Neuron (in vitro differentiated cells): Measurements from ENCODE around the gene ABCG8.

Experiments used
- H2AFZ ChIP-seq: one replicate; pipeline ENCODE4 v1.6.1; 2013; ENCODE audit warnings: low read depth, mild to moderate bottlenecking, inconsistent platforms, low read length, moderate library complexity
- H3K27me3 ChIP-seq: one replicate; pipeline ENCODE4 v1.6.1; 2013; ENCODE audit warnings: low read length; ENCODE audit not compliant: insufficient read depth
- H3K36me3 ChIP-seq: one replicate; pipeline ENCODE4 v1.6.1; 2013; ENCODE audit warnings: low read length; ENCODE audit not compliant: insufficient read depth
- H3K4me1 ChIP-seq: one replicate; pipeline ENCODE4 v1.6.1; 2013; ENCODE audit warnings: low read length; ENCODE audit not compliant: insufficient read depth
- H3K4me3 ChIP-seq: 2 replicates; pipeline ENCODE4 v1.5.1; 2013; ENCODE audit warnings: mild to moderate bottlenecking, low read length, moderate library complexity
- H3K9me3 ChIP-seq: one replicate; pipeline ENCODE4 v1.6.1; 2013; ENCODE audit warnings: low read length

ABCG8 gene

GRCh38 chr2:43837033-43837432, 1.7 kb upstream of the ABCG8 start:
- Histone ChIP-seq H3K4me3 (no peak overlapping the region), H2AFZ (no peak overlapping the region), H3K9me3 (no peaks in the 10 kb centered on the region), H3K4me1 (no peaks in the 10 kb centered on the region), H3K27me3 (no peaks in the 10 kb centered on the region), H3K36me3 (no peaks in the 10 kb centered on the region)

DNA sequence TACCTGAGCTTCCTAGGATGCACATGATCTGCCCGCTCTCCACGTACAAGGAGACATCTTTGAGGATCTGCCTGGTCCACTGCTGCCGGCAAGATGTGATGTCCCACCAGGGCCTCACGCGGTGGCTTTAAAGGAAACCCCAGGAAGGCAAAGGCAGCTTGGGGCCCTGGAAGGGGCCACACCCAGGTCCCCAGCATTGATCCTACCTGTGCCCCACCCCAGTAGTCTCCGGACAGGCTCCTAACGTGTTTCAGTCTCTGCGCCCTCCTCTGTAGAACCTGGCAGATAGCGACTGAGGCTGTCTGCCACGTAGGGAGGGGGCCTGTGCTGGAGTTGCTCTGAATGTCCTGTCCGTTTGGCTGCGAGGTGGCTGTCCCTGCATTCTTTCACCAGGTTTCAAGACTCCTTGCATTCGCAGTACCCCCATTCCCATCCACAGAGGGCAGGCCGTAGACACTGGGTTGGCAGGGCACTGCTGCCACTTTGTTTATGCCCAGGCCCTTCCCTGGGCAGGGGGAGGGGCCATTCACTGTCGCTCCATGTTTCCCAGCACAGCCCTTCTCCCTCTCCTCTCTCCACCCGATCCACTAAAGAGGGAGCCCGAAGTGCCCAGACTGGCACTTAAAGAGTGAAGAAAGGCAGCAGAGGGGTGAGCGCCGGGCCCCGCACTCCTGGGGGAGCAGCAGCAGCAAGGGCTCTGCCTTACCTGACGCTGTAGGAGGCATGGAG, 776 bp upstream of the ABCG8 start:
- Histone ChIP-seq H3K4me1 (no peaks in the 10 kb centered on the region), H3K9me3 (no peaks in the 10 kb centered on the region), H2AFZ (no peak overlapping the region), H3K4me3 (no peak overlapping the region), H3K36me3 (no peaks in the 10 kb centered on the region), H3K27me3 (no peaks in the 10 kb centered on the region)

DNA sequence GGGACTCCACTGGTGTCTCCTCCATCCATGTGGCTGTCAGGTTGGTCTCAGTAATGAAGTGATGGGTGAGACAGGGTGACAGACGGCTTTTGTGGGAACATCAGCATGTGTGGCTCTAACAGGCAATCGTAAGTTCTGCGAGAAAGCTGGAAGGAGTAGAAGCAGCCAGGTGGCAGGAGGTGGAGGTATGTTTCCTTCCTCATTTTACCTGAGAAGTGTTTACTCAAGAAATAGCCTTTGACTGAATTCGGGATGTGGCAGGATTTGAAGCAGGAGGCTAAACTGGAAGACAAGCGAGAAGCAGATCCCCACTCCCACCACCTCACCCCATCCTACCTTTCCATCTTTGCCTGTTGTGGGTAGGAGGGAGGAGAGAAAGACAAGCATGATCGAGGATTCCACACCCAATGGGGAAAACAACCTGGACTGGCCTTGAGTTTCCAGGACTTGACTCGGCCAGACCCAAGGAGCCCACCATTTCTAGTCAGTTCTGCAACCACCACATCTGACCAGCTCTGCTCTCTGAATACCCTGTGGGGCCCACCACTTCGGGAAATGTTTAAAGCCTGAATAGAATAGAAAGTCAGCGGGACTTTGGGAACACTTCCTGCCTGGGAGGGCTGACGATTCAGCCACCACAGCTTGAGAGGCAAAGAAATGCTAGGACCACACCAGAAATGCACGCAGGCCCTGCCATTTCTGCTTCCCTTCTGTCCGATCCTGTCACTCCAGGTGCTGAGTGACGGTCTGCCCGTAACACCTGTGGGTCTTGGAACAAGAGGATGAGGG, 1.2 kb downstream of the ABCG8 start:
- no peak overlapping the region for H2AFZ ChIP-seq
- H3K4me3 ChIP-seq, result no peak overlapping the region

DNA sequence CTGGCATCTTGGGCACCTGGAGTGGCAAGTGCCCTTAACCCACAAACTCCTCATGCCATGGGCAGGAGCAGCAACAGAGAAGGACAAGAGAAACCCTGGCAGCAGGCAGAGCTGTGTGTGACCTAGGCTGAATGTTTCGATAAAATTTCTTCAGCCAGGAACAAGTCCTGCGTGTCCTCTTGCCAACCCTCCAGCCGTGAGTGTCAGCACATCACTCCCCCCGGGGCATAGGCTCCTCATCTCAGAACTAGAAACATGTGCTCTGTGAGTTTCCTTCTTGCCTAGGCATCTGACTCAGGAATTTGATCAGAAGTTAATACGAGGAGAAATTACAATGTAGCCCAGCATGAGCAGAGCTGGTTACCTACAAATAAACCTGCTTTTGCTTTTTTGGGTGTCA, 2.2 kb downstream of the ABCG8 start:
- H3K9me3 ChIP-seq, result no peaks in the 10 kb centered on the region
- no peaks in the 10 kb centered on the region for H3K36me3 ChIP-seq
- H3K27me3 ChIP-seq, result no peaks in the 10 kb centered on the region
- no peaks in the 10 kb centered on the region for H3K4me1 ChIP-seq
- no peak overlapping the region for H3K4me3 ChIP-seq
- no peak overlapping the region for H2AFZ ChIP-seq

More for the DNA sequence above, 1.2 kb downstream of the ABCG8 start:
- no peaks in the 10 kb centered on the region for H3K9me3 ChIP-seq
- H3K4me1 ChIP-seq, result no peaks in the 10 kb centered on the region
- no peaks in the 10 kb centered on the region for H3K27me3 ChIP-seq
- no peaks in the 10 kb centered on the region for H3K36me3 ChIP-seq

DNA sequence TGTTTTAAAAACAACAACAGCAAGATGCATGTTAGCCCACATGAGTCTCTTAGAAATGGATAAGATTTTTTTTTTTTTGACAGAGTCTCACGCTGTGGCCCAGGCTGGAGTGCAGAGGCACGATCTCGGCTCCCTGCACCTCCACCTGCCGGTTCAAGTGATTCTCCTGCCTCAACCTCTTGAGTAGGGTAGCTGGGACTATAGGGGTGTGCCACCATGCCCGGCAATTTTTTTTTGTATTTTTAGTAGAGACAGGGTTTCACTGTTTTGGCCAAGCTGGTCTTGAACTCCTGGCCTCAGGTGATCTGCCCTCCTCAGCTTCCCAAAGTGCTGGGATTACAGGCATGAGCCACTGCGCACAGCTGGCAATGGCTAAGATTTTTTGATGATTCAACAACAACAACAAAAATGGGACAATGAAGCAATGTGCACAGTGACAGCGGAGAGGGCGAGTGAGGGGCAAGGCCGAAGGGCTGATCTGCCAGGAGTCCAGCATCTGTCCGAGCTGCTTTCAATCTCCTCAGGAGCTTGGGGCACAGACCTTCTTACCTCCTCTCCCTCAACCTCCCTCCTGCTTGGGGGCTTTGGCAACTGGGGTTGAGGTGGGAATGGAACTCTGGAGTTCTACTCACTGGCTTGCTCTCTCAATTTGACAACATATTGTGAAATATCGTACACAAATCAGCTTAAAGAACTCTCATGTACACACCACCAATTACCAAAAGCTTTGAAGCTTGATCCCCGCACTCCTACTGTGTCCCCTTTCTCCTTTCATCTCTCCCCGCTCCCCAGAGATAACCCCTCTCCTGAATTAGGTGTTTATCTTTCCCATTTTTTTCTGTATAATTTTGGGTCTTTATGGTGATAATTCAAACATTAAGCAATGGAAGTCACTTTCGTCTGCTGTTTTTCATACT, 3.4 kb downstream of the ABCG8 start:
- H3K4me3 ChIP-seq, result no peak overlapping the region
- H3K4me1 ChIP-seq, result no peaks in the 10 kb centered on the region
- H3K27me3 ChIP-seq, result no peaks in the 10 kb centered on the region
- H2AFZ ChIP-seq, result no peak overlapping the region
- no peaks in the 10 kb centered on the region for H3K36me3 ChIP-seq
- no peaks in the 10 kb centered on the region for H3K9me3 ChIP-seq

DNA sequence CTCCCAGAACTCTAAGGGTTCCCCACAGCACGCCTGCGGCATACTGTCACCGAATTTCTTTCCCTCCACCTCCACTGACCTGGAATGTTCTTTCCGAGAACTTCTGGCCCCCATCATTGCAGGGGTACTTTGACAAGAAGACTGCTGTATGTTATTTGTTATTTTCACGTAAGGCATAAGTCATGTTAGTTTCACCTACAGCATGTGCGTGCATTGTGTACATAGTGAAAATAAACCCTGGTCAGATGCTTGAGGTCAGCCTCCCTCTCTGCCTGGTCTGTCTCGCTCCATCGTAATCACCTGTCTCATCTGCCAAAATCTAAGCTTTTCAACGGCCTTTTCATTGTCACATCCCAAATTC, 4.1 kb downstream of the ABCG8 start:
- no peak overlapping the region for H3K4me3 ChIP-seq
- no peaks in the 10 kb centered on the region for H3K27me3 ChIP-seq
- H3K36me3 ChIP-seq, result no peaks in the 10 kb centered on the region
- no peaks in the 10 kb centered on the region for H3K9me3 ChIP-seq
- H2AFZ ChIP-seq, result no peak overlapping the region
- H3K4me1 ChIP-seq, result no peaks in the 10 kb centered on the region

DNA sequence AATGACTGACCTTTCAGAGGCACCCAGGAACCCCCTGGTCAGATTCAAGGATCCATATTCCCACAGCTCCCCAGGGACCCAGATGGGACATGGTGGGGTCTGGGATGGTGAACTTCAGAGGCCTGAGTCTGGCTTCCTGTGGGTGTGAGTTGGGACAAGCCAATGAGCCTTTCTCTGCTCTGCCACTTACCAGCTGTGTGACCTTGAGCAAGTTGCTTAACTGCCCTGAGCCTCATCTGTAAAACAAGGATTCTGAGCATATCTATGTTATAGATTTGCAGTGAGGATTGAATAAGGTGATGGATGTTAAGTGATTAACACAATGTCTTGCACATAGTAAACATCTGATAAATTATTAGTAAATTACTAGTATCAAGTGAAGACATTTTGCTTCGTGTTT, 6.4 kb downstream of the ABCG8 start:
- Histone ChIP-seq H3K36me3 (no peaks in the 10 kb centered on the region), H3K9me3 (no peaks in the 10 kb centered on the region), H3K4me3 (no peak overlapping the region), H3K4me1 (no peaks in the 10 kb centered on the region), H3K27me3 (no peaks in the 10 kb centered on the region), H2AFZ (no peak overlapping the region)

- H3K4me3 ChIP-seq, result no peak overlapping the region
- no peaks in the 10 kb centered on the region for H3K27me3 ChIP-seq
- H3K36me3 ChIP-seq, result no peaks in the 10 kb centered on the region
- no peaks in the 10 kb centered on the region for H3K9me3 ChIP-seq
- H2AFZ ChIP-seq, result no peak overlapping the region
- H3K4me1 ChIP-seq, result no peaks in the 10 kb centered on the region
These were observed 7.5 kb downstream of the ABCG8 start for GRCh38 chr2:43846140-43846793.

DNA sequence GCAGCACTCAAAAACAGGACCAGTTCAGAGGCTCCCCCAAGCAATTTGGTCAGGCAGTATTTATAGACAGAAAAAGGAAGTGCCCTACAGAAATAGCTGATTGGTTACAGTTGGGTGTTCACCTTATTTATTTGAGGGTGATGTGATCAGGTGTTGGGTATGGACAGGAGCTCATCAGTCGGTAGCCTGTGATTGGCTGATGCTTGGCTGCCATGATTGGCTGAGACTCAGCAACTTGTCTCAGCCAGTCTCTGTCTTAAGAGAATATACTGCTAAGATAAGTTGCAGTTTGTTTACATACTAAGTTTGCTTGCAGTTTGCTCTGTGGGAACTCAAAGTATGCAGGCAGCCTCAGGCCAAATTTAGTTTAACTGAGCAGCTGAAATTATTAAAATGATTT, 9.4 kb downstream of the ABCG8 start:
- Histone ChIP-seq H2AFZ (no peak overlapping the region), H3K27me3 (no peaks in the 10 kb centered on the region), H3K4me3 (no peak overlapping the region), H3K36me3 (no peaks in the 10 kb centered on the region), H3K9me3 (peaks cover 4% of the 10 kb centered on the region), H3K4me1 (no peaks in the 10 kb centered on the region)

DNA sequence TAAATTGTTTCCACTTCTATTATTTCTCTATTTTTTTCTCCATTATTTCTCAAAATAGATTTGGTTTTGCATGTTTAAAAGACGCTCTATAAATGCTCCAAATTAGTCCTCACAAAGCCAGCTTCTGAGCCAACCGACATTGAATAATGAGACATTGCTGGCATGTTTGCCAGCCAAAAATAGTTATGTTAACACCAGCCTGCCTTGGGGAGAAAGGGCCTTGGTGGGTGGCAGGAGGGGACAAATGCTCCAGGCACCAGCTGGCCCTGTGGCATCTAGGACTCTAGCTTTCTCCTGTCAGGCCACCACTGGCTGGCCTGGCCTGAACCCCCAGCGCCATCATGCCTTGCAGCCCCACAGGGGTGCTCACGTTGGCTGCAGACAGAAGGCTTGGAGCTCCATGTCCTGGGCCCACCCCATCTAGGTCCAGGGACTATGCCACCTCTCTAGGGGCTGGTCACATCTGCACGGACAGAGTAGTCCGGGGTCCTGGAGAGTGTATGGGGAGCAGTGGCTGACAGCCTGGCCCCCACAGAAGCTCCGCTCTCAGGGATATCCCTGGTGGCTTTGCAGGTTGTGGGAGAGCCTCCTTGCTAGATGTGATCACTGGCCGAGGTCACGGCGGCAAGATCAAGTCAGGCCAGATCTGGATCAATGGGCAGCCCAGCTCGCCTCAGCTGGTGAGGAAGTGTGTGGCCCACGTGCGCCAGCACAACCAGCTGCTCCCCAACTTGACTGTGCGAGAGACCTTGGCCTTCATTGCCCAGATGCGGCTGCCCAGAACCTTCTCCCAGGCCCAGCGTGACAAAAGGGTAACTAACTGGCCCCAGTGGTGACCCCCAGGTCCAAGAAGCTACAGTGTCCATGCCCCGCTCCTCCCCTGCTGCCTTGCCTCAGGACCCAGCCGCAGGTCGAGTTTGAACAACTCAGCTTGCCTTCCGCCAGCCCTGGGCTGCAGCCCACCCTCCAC, 12.5 kb downstream of the ABCG8 start:
- no peak overlapping the region for H2AFZ ChIP-seq
- no peaks in the 10 kb centered on the region for H3K4me1 ChIP-seq
- no peaks in the 10 kb centered on the region for H3K36me3 ChIP-seq
- peaks cover 4% of the 10 kb centered on the region for H3K9me3 ChIP-seq
- H3K4me3 ChIP-seq, result no peak overlapping the region
- no peaks in the 10 kb centered on the region for H3K27me3 ChIP-seq

DNA sequence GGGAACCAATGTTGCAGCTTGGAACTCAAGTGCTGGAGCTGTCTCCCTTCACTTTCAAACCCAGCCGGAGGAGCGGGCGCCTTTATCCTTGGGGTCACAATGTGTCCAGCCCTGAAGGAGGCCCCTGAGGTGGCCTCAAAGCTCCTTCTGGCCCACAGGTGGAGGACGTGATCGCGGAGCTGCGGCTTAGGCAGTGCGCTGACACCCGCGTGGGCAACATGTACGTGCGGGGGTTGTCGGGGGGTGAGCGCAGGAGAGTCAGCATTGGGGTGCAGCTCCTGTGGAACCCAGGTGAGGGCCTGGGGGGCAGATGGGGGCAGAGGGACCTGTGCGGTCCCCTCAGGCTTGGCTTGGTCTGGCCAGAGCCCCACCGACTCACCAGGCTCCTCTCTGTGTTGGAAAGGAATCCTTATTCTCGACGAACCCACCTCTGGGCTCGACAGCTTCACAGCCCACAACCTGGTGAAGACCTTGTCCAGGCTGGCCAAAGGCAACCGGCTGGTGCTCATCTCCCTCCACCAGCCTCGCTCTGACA, 13.5 kb downstream of the ABCG8 start:
- Histone ChIP-seq H3K9me3 (peaks cover 4% of the 10 kb centered on the region), H3K4me1 (no peaks in the 10 kb centered on the region), H3K27me3 (no peaks in the 10 kb centered on the region), H2AFZ (no peak overlapping the region), H3K4me3 (no peak overlapping the region), H3K36me3 (no peaks in the 10 kb centered on the region)
